Measurements from ENCODE around the gene SMCO3.
A peak's percentile ranks its signal among the peaks of the same experiment; 100 is the strongest.

Gene SMCO3

DNA sequence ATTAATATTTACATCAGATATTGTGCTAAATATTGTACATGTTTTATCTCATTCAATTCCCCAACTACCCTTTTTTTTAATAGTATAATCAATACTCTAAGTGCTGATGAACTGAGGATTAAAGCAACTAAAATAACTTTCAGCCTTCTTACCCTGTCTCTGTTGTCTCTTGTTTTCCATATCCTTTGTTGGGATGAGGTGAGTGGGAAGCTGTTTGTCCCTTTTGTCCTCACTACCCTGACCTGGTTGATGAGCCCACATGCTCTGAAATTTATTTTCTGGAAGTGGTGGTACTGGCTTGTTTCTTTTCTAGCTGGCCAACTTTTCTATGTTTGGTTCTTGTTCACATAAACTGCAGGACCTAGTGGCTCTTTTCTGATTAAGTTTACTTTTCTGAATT is 38.9 kb upstream of the SMCO3 start:
- TF ChIP-seq POLR2A (IDR thresholded peaks at IDR 0.05; ENCODE audit: extremely low read depth, insufficient read length) (no peak), MYC (IDR thresholded peaks at IDR 0.05; ENCODE audit: low read depth, low read length) (no peak), CTCF (IDR thresholded peaks at IDR 0.05; ENCODE audit: low read depth, low read length) (no peak)
- TF ChIP-seq, protein P1, sequence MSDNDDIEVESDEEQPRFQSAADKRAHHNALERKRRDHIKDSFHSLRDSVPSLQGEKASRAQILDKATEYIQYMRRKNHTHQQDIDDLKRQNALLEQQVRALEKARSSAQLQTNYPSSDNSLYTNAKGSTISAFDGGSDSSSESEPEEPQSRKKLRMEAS (IDR thresholded peaks at IDR 0.05; ENCODE audit: low read depth, low read length), result no peak
- H3K4me3 ChIP-seq (ENCODE audit: low read depth, low read length), result no peak overlapping the region
- no peak for DNase-seq (ENCODE audit: low read depth)

GRCh38 chr12:14850929-14851663 is 37.1 kb upstream of the SMCO3 start:
- TF ChIP-seq CTCF (IDR thresholded peaks at IDR 0.05; ENCODE audit: low read depth, low read length), result no peak
- TF ChIP-seq, protein P1 (IDR thresholded peaks at IDR 0.05; ENCODE audit: low read depth, low read length), result no peak
- no peak for TF ChIP-seq MYC (IDR thresholded peaks at IDR 0.05; ENCODE audit: low read depth, low read length)
- no peak for TF ChIP-seq POLR2A (IDR thresholded peaks at IDR 0.05; ENCODE audit: extremely low read depth, insufficient read length)
- no peak for DNase-seq (ENCODE audit: low read depth)
- H3K4me3 ChIP-seq (ENCODE audit: low read depth, low read length), result no peak overlapping the region

DNA sequence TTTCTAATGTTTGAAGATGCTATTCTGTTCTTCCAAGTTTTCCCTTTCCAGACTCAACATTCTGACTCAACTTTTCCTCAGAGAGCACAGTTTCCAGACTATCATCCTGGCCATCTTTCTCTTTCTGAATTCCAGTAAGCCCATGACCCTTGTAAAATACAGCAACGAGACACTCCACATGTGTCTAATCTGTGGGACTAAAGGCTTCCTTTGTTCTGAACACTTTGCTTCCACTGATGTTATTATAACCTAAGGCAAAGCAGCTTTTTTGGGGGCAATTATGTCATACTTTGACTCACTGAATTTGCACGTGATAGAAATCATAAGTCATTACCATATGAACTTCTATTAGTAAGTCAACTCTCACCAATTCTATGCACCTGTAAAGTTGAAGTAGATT is 35.7 kb upstream of the SMCO3 start:
- TF ChIP-seq, protein P1 (IDR thresholded peaks at IDR 0.05; ENCODE audit: low read depth, low read length), result no peak
- TF ChIP-seq POLR2A (IDR thresholded peaks at IDR 0.05; ENCODE audit: extremely low read depth, insufficient read length), result no peak
- TF ChIP-seq MYC (IDR thresholded peaks at IDR 0.05; ENCODE audit: low read depth, low read length), result no peak
- TF ChIP-seq CTCF (IDR thresholded peaks at IDR 0.05; ENCODE audit: low read depth, low read length), result no peak
- no peak overlapping the region for H3K4me3 ChIP-seq (ENCODE audit: low read depth, low read length)
- no peak for DNase-seq (ENCODE audit: low read depth)

DNA sequence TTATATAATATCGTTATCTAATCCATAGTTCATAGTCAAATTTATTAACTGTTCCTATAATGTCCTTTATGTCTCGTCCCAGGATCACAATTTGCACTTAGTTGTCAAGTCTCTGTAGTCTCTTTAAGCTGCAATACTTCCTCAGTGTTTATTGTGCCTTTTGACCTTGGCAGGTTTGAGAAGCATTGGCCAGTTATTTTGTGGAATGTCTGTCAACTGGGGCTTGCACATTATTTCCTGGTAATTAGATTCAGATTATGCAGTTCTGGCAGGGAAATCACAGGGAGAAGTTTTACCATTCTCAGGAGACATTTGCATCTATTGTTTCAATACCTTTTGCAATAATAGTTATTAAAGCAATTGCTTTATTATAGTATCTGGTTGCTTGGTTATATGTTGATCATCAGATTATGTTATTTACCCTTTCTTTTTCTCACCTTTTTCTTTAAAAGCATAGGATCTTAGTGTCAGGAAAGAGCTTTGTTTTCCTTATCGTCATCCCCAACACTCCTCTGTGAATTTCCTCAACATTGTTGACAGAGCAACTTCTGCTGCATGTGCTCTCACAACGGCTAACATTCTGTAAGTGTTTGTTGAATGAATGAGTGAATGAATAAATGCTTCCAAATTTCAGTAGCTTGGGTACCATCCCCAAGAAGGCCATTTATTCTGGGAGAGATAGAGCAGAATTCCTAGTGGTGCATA is 33.0 kb upstream of the SMCO3 start:
- no peak for DNase-seq (ENCODE audit: low read depth)
- H3K4me3 ChIP-seq (ENCODE audit: low read depth, low read length), result no peak overlapping the region
- TF ChIP-seq MYC (IDR thresholded peaks at IDR 0.05; ENCODE audit: low read depth, low read length) (no peak), POLR2A (IDR thresholded peaks at IDR 0.05; ENCODE audit: extremely low read depth, insufficient read length) (no peak), CTCF (IDR thresholded peaks at IDR 0.05; ENCODE audit: low read depth, low read length) (no peak)
- TF ChIP-seq, protein P1 (IDR thresholded peaks at IDR 0.05; ENCODE audit: low read depth, low read length), result no peak

DNA sequence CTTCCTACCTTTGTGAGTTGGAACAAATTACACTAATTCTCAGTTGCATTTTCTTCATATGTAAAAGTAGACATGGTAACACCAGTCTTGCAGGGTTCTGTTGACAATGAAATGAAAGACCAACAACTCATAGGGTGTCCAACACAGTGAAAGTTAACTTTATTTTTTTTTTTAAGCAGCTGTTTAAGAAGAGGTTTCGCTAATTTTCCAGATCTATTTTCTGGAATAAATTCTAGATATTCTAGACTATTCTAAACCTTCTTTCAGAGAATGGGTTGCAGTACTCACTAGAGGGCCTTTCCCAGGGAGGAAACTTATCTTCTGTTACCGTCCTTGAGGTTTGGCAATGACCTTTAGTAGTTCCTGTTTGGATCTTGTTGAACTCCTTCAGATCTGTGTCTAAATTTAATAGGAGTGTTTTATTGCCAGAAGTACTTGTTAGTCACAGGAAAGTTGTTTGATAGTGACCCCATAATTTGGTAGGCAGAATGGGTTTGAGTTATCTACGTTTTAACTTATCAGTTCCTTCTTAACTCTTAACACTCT is 32.1 kb upstream of the SMCO3 start:
- peak; percentile 55 for DNase-seq (ENCODE audit: low read depth)
- H3K4me3 ChIP-seq (ENCODE audit: low read depth, low read length), result no peak overlapping the region
- TF ChIP-seq MYC (IDR thresholded peaks at IDR 0.05; ENCODE audit: low read depth, low read length), result no peak
- TF ChIP-seq, protein P1 (IDR thresholded peaks at IDR 0.05; ENCODE audit: low read depth, low read length), result no peak
- TF ChIP-seq CTCF (IDR thresholded peaks at IDR 0.05; ENCODE audit: low read depth, low read length), result no peak
- TF ChIP-seq POLR2A (IDR thresholded peaks at IDR 0.05; ENCODE audit: extremely low read depth, insufficient read length), result no peak

All from NB4 (cell line).